Activated CD8-positive, alpha-beta T cell treated with anti-CD3 and anti-CD28 coated beads, Interleukin-2, amount 10 ng/mL, durations not matched to agents 7 days and 5 days (primary cell): ENCODE results near the gene PACSIN3. TPM values are rescaled to one million over a fixed set of nuclear protein-coding genes. Genes with fewer than 3 reads are reported as not detected.

ENCODE experiments used
- ATAC-seq: fragments of 150-1000 bp; cut with Tn5 transposase; one replicate; pipeline ENCODE4 v1.10.0; 2021; ENCODE audit warnings: moderate library complexity
- CTCF ChIA-PET: fragments of 350-600 bp; sonication (Branson Sonifier 250); formaldehyde crosslinking; loops from one replicate; lab custom pipeline; 2021; ENCODE audit warnings: antibody characterized with exemption; lab: Charles Lee
- POLR2A ChIA-PET: fragments of 350-600 bp; sonication (Branson Sonifier 250); formaldehyde crosslinking; loops from one replicate; lab custom pipeline; 2021; ENCODE audit warnings: antibody characterized with exemption; lab: Charles Lee
- DNase-seq: peaks from one replicate; pipeline ENCODE4 v3.0.0-alpha.2; 2020
- H3K27ac Mint-ChIP-seq: one replicate; pipeline ENCODE4 v1.8.0; 2021; ENCODE audit warnings: mild to moderate bottlenecking, mixed read lengths
- H3K27me3 Mint-ChIP-seq: one replicate; pipeline ENCODE4 v1.8.0; 2021; ENCODE audit warnings: low read depth, mixed read lengths
- H3K36me3 Mint-ChIP-seq: one replicate; pipeline ENCODE4 v1.8.0; 2021; ENCODE audit warnings: low read depth, mixed read lengths
- H3K4me1 Mint-ChIP-seq: one replicate; pipeline ENCODE4 v1.8.0; 2021; ENCODE audit warnings: low read depth, mixed read lengths
- H3K4me3 Mint-ChIP-seq: one replicate; pipeline ENCODE4 v1.8.0; 2021; ENCODE audit warnings: mild to moderate bottlenecking, mixed read lengths
- H3K9me3 Mint-ChIP-seq: one replicate; pipeline ENCODE4 v1.8.0; 2022; ENCODE audit warnings: mixed read lengths; ENCODE audit not compliant: insufficient read depth
- total RNA-seq, 2 experiments: library from RNA; stranded (reverse); gene quantifications; one replicate each; pipeline ENCODE4 v1.2.3, GENCODE V29; 2021

The PACSIN3 gene
- total RNA-seq, 2 experiments from 2014 or later: 2.0 to 2.1 TPM

DNA sequence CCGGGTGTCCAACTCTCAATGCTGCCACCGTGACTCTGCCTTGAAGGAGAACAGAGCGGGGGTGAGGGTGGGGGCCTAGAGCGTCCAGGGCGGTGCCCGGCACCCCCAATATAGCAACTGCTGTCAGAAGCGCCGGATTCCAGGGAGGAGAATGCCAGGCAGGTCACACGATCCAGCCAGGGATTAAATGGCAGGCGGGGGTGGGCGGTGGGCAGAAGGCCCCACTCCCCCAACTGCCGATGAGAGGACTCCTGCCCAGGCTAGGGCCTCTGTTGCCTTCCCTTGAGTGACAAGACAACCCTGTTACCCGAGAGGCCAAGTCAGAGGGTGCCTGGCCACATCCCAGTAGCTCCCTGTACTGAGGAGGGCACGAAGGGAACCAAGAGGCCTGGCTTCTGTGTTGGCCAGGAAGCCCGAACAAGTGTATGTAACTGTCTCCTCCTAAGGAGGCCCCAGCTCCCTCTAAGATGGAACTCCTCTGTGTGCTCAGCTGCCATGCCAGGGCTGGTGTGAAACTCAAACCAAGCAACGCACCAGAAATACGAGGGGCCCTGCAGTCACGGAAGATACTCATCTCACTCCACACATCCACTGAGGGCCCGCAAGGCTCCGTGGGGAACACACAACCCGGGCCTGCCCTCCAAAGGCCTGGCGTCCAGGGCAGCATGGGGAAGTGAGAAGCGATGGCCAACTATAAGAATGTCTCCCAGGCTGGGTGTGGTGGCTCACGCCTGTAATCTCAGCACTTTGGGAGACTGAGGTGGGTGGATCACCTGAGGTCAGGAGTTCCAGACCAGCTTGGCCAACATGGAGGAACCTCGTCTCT, 3.0 kb downstream of the PACSIN3 start:
- Mint-ChIP-seq H3K9me3 (no peaks in the 10 kb centered on the region), H3K4me3 (no peak overlapping the region), H3K36me3 (no peaks in the 10 kb centered on the region), H3K27ac (no peak overlapping the region), H3K4me1 (peaks cover 15% of the 10 kb centered on the region), H3K27me3 (peaks cover 25% of the 10 kb centered on the region)
- DNase-seq: no peak
- no peak for ATAC-seq
- ChIA-PET CTCF (no interaction called here), POLR2A (interaction anchor here (2.6 kb wide), 1 partner anchor 32 kb away, joined by 12 read pairs; the partner anchor contains the start of gene DDB2)

DNA sequence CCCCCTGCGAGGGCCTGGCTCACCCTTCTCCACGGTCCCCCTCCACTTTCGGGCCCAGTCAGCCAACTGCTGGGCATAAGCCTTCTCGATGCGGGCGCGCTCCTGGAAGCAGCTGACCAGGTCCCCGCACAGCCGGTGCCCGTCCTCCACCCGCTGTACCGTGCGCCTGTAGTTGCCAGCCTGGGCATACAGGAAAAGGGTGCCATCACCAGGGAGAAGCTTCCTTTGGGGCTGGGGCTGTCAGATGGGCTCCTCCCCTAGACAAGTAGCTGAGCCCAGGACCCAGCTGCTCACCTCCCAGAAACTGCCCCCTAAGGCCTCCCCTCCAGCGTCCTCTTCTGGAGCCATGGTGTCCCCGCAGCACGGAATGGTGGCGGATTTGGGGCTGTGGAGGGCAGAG, 3.9 kb downstream of the PACSIN3 start:
- POLR2A ChIA-PET: interaction anchor here (2.6 kb wide), 1 partner anchor 33 kb away, joined by 12 read pairs; the partner anchor contains the start of gene DDB2
- H3K27me3 Mint-ChIP-seq: peaks cover 16% of the 10 kb centered on the region
- no peak for DNase-seq
- H3K36me3 Mint-ChIP-seq: no peaks in the 10 kb centered on the region
- no peak for ATAC-seq
- CTCF ChIA-PET: interaction anchor here (1.7 kb wide), 1 partner anchor 82 kb away, joined by 3 read pairs; no protein-coding TSS in a partner anchor
- H3K4me1 Mint-ChIP-seq: peaks cover 17% of the 10 kb centered on the region
- no peaks in the 10 kb centered on the region for H3K9me3 Mint-ChIP-seq
- H3K4me3 Mint-ChIP-seq: no peak overlapping the region
- H3K27ac Mint-ChIP-seq: no peak overlapping the region

DNA sequence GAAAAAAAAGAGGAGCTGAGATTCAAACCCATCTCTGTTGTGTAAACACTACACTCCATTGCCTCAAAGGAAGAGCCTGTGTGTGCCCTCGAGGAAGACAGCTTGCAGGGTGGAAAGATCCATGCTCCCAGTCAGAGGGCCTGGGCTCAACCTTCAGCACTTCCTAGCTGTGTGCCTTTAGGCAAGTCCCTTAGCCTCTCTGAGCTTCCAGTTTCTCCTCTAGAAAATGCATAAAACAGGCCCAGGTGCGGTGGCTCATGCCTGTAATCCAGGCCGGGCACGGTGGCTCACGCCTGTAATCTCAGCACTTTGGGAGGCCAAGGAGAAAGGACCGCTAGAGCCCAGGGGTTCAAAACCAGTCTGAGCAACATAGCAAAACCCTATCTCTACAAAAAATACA, 5.0 kb downstream of the PACSIN3 start:
- peaks cover 12% of the 10 kb centered on the region for H3K4me1 Mint-ChIP-seq
- peaks cover 11% of the 10 kb centered on the region for H3K27me3 Mint-ChIP-seq
- ChIA-PET POLR2A (interaction anchor here (2.6 kb wide), 1 partner anchor 34 kb away, joined by 12 read pairs; the partner anchor contains the start of gene DDB2), CTCF (interaction anchor here (1.2 to 4.8 kb wide), 3 partner anchors 10 to 83 kb away, joined by 3 to 38 read pairs (median 3); partner anchors contain the start of gene DDB2)
- ATAC-seq (no peak), DNase-seq (no peak)
- H3K4me3 Mint-ChIP-seq: no peak overlapping the region
- no peaks in the 10 kb centered on the region for H3K36me3 Mint-ChIP-seq
- no peak overlapping the region for H3K27ac Mint-ChIP-seq
- no peaks in the 10 kb centered on the region for H3K9me3 Mint-ChIP-seq

DNA sequence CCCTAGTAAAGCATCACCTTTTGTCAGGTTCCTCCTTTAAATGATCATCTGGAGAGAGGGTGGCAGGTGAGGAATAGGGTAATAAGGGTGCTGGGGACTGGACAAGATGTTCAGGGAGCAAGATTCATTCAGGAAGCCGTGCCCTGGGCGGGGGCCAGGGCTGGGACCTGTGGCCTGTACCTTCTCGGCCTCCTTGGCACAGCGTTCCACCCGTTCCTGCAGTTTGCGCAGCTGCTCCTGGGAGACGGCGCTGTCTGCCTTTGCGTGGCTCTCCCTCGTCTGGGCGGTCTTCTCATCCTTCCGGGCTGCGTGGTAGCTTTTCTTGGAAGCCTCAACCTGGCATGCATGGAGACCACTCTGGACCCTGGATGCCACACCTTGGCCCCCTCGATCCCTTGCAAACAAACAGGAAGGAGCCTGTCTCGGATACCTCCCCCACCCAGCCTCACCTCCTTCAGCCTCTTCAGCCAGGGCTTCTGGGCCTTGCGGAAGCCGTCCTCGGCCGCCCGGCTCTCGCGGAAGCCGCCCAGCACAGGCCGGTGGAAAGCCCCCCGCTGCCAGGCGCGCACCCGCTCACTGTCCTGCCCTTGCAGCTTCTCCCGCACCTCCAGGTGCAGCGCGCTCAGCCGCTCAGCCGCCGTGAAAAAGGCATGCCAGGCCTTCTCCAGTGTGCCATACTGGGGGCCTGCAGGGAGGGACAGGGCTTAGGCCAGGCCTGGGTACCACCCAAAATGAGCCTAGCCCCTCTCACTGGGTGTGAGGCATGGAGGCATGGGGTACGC, 6.0 kb downstream of the PACSIN3 start:
- DNase-seq (no peak), ATAC-seq (no peak)
- no peak overlapping the region for H3K4me3 Mint-ChIP-seq
- H3K4me1 Mint-ChIP-seq: peaks cover 21% of the 10 kb centered on the region
- ChIA-PET CTCF (interaction anchor here (0.6 to 4.8 kb wide), 14 partner anchors 7 to 99 kb away, joined by 3 to 54 read pairs (median 4); partner anchors contain the start of genes ACP2, DDB2 and NR1H3), POLR2A (interaction anchor here (0.8 to 1.4 kb wide), 3 partner anchors 22 to 75 kb away, joined by 3 to 10 read pairs (median 4); partner anchors contain the start of gene DDB2)
- no peak overlapping the region for H3K27ac Mint-ChIP-seq
- no peaks in the 10 kb centered on the region for H3K9me3 Mint-ChIP-seq
- H3K27me3 Mint-ChIP-seq: peaks cover 11% of the 10 kb centered on the region
- H3K36me3 Mint-ChIP-seq: peaks cover 4% of the 10 kb centered on the region

DNA sequence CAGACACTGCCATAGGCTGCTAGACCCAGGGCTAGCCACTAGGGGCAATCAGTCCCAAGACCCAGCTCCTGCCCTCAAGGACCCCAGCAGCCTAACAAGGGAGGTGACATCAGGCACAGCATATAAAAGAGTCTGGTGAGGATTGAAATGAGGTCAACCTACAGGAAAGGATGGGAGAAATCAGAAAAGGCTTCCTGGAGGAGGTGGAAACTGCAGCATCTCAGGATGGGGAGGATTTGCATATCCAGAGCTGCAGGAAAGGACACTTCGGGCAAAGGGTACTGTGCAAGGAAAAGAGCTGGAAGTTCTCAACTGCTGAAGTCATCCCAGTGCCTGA, 6.6 kb downstream of the PACSIN3 start:
- DNase-seq (peak; percentile 72), ATAC-seq (peak; percentile 20)
- CTCF ChIA-PET: interaction anchor here (0.6 to 4.8 kb wide), 14 partner anchors 8 to 99 kb away, joined by 3 to 54 read pairs (median 4); partner anchors contain the start of genes ACP2, DDB2 and NR1H3
- peaks cover 5% of the 10 kb centered on the region for H3K27me3 Mint-ChIP-seq
- no peaks in the 10 kb centered on the region for H3K9me3 Mint-ChIP-seq
- H3K27ac Mint-ChIP-seq: no peak overlapping the region
- H3K36me3 Mint-ChIP-seq: peaks cover 6% of the 10 kb centered on the region
- H3K4me3 Mint-ChIP-seq: no peak overlapping the region
- POLR2A ChIA-PET: interaction anchor here (0.8 to 1.4 kb wide), 3 partner anchors 23 to 75 kb away, joined by 3 to 10 read pairs (median 4); partner anchors contain the start of gene DDB2
- H3K4me1 Mint-ChIP-seq: peaks cover 27% of the 10 kb centered on the region

DNA sequence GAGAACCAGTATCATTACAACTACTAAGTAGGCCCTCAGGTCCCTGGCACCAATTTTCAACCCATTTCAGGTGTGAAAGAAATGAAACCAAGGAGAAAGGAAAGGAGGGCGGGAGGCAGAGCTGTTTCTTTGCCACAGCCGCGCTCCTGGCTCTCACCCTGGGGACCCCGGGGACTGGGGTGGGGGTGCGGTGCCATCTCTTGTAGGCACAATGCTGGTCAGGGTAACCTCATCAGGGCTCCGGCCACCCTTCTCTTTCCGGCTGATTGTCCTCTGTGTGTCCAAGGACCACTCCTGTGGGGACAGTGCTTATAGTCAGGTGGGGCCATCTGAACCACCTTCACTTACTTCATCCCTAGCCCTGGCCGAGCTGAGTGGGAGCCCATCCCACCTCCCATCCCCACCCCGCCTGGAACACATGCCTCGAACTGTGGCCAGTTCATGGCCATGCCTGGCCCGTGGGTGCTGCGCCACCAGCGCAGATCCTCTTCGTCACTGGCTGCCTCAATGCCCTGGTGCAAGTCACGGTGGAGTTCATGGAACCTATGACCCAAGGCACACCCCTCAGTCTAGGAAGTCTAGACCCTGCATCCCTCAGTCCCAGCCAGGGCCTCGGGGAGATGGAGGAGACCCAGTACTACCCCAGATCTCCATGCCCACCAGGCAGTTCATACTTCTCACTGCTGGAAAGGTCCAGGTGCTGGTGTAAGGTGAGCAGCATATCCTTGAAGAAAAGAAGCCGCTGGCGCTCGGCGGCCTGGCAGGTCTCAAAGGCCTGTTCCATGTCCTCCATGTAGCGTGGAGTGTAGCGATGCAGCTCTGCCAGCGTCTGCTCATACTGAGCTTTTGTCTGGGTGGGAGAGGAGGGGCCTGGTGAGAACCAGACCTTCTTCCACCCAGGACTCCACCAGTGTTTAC, 7.2 kb downstream of the PACSIN3 start:
- CTCF ChIA-PET: interaction anchor here (0.6 to 4.8 kb wide), 20 partner anchors 8 to 276 kb away, joined by 3 to 54 read pairs (median 5); partner anchors contain the start of genes ACP2, DDB2 and NR1H3
- Mint-ChIP-seq H3K4me1 (peaks cover 29% of the 10 kb centered on the region), H3K36me3 (peaks cover 7% of the 10 kb centered on the region), H3K27me3 (peaks cover 2% of the 10 kb centered on the region), H3K4me3 (no peak overlapping the region), H3K9me3 (no peaks in the 10 kb centered on the region), H3K27ac (peak overlapping the region; percentile 62)
- DNase-seq (no peak), ATAC-seq (no peak)
- POLR2A ChIA-PET: interaction anchor here (0.8 to 3.0 kb wide), 7 partner anchors 24 to 122 kb away, joined by 3 to 29 read pairs (median 3); partner anchors contain the start of genes ACP2 and DDB2

DNA sequence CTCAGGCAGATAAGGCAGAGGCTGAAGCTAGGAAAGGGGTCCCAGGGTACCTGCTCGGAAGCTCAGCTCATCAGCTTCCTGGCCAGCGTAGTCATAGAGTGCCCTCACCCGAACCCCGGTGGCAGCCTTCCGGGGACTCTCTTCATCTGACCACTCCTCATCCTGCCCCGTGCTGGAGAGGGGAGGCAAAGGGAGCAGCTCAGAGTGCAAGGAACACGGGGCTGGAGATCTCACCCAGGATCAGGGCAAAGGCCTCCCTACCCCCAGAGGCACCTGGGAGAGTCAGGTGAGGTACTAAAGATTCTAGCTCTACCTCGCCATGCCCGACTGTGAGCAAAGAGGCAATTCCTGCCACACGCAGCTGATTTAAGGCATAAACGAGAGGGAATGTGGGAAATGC, 7.9 kb downstream of the PACSIN3 start:
- Mint-ChIP-seq H3K4me3 (no peak overlapping the region), H3K9me3 (no peaks in the 10 kb centered on the region), H3K36me3 (peaks cover 14% of the 10 kb centered on the region), H3K27ac (peak overlapping the region; percentile 99), H3K4me1 (peaks cover 33% of the 10 kb centered on the region), H3K27me3 (peaks cover under 1% of the 10 kb centered on the region)
- POLR2A ChIA-PET: interaction anchor here (0.9 to 3.0 kb wide), 5 partner anchors 37 to 123 kb away, joined by 3 to 29 read pairs (median 3); partner anchors contain the start of genes ACP2 and DDB2
- CTCF ChIA-PET: interaction anchor here (0.9 to 4.8 kb wide), 14 partner anchors 9 to 277 kb away, joined by 3 to 54 read pairs (median 6); partner anchors contain the start of genes ACP2, DDB2 and NR1H3
- DNase-seq (no peak), ATAC-seq (no peak)

DNA sequence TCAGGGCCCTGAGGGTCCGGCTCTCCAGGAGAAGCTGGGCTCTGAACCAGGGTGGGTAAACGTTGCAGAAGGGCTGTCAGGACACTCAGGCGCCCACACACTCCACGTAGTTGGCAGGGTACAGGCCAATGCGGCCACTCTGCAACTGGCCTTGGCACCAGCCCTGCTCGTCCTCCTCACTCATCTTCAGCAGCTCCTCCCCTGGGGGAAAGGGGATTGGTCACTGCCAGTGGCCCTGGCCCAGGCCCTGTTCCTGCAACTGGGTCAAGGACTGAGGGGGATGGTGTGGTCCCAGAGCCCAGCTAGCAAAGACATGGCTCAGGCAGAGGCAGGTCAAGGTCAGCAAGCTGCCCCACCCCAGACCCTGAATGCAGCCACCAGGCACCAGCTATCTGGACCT, 8.4 kb downstream of the PACSIN3 start:
- peaks cover 38% of the 10 kb centered on the region for H3K4me1 Mint-ChIP-seq
- H3K36me3 Mint-ChIP-seq: peaks cover 19% of the 10 kb centered on the region
- DNase-seq: no peak
- H3K9me3 Mint-ChIP-seq: no peaks in the 10 kb centered on the region
- ChIA-PET POLR2A (interaction anchor here (0.9 to 3.0 kb wide), 5 partner anchors 38 to 124 kb away, joined by 3 to 29 read pairs (median 3); partner anchors contain the start of genes ACP2 and DDB2), CTCF (interaction anchor here (0.9 to 4.8 kb wide), 14 partner anchors 9 to 277 kb away, joined by 3 to 54 read pairs (median 6); partner anchors contain the start of genes ACP2, DDB2 and NR1H3)
- peak overlapping the region; percentile 97 for H3K4me3 Mint-ChIP-seq
- H3K27ac Mint-ChIP-seq: peak overlapping the region; percentile 99
- no peaks in the 10 kb centered on the region for H3K27me3 Mint-ChIP-seq
- ATAC-seq: no peak

DNA sequence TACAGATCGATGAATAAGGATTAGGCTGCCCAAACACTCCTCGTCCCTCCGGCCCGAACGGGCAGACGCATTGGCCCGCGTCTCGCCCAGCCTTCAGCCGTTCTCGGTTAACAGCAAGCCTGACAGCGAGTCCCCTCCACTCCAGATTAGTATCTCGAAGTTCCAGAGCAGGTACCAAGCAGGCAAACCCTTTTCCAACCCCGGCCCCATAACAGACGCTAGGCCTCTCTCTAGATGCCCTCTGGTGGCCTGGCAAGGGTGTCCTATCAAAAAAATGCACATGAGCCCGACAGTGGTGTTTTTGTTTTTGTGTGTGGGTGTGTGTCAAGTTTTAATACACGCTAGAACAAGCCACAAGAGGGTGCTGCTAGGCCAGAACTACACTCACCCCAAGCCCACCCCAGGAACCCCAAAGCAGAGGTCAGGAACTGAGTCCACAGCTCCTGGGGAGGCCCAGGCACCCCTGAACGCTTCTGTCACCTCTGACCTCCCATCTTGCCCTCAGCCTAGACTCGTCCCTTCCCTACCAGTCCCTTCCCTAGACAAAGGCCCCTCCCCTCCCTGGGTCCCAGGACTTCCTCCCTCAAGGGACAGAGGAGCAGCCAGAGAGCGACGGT, 8.9 kb downstream of the PACSIN3 start:
- ATAC-seq: peak; percentile 66
- H3K27me3 Mint-ChIP-seq: no peaks in the 10 kb centered on the region
- H3K4me3 Mint-ChIP-seq: peak overlapping the region; percentile 97
- peak; percentile 83 for DNase-seq
- CTCF ChIA-PET: interaction anchor here (0.9 to 4.8 kb wide), 12 partner anchors 10 to 278 kb away, joined by 3 to 54 read pairs (median 7); partner anchors contain the start of genes ACP2, DDB2 and NR1H3
- peak overlapping the region; percentile 99 for H3K27ac Mint-ChIP-seq
- POLR2A ChIA-PET: interaction anchor here (0.6 to 3.0 kb wide), 5 partner anchors 38 to 96 kb away, joined by 3 to 29 read pairs (median 3); partner anchors contain the start of genes ACP2 and DDB2
- H3K36me3 Mint-ChIP-seq: peaks cover 21% of the 10 kb centered on the region
- peaks cover 41% of the 10 kb centered on the region for H3K4me1 Mint-ChIP-seq
- H3K9me3 Mint-ChIP-seq: no peaks in the 10 kb centered on the region
